HFFc6 (cell line): ENCODE measurements around the gene ETFA. TPM values are rescaled to one million over a fixed set of nuclear protein-coding genes. Genes with fewer than 3 reads are reported as not detected.

Source experiments
- DNase-seq: peaks from one replicate; pipeline ENCODE4 v3.0.0-alpha.2; 2018
- H3K27ac Mint-ChIP-seq: 2 replicates; pipeline ENCODE4 v1.8.0; 2020; ENCODE audit warnings: mild to moderate bottlenecking, mixed read lengths
- H3K27me3 Mint-ChIP-seq: 2 replicates; pipeline ENCODE4 v1.8.0; 2021; ENCODE audit warnings: mild to moderate bottlenecking, moderate library complexity, mixed read lengths; ENCODE audit not compliant: insufficient read depth
- H3K36me3 Mint-ChIP-seq: 2 replicates; pipeline ENCODE4 v1.8.0; 2021; ENCODE audit warnings: low read depth, mixed read lengths
- H3K4me1 Mint-ChIP-seq: 2 replicates; pipeline ENCODE4 v1.8.0; 2020; ENCODE audit warnings: low read depth, mixed read lengths
- H3K4me3 Mint-ChIP-seq: 2 replicates; pipeline ENCODE4 v1.8.0; 2020; ENCODE audit warnings: mild to moderate bottlenecking, moderate library complexity, mixed read lengths
- H3K9me3 Mint-ChIP-seq: 2 replicates; pipeline ENCODE4 v1.8.0; 2020; ENCODE audit warnings: mild to moderate bottlenecking, mixed read lengths
- CTCF ChIP-seq: fragments of 200-600 bp; sonication (generic); IDR thresholded peaks from 2 replicates; pipeline ENCODE4 v1.5.0; 2021; ENCODE audit warnings: antibody characterized with exemption, mild to moderate bottlenecking
- total RNA-seq, 6 experiments: library from RNA; stranded (reverse); fragmentation: NEBNext Ultra II Directional; extraction: Animal tissue kit (Norgen Biotek cat#: 25700); gene quantifications; 2 replicates in 1 of 6; 3 replicates in 5 of 6; pipeline ENCODE4 v1.2.3, GENCODE V29; 2021

ETFA gene
- total RNA-seq, 6 experiments from 2014 or later = 127 to 161 (median 146) TPM

- no peak for DNase-seq
- Mint-ChIP-seq H3K27me3 (peaks cover 4% of the 10 kb centered on the region; the same call in 1 of the 2 replicates), H3K4me1 (no peaks in the 10 kb centered on the region), H3K9me3 (no peaks in the 10 kb centered on the region), H3K4me3 (no peak overlapping the region), H3K36me3 (peaks cover 14% of the 10 kb centered on the region), H3K27ac (no peak overlapping the region)
- TF ChIP-seq CTCF = no peak
Observed at GRCh38 chr15:76208084-76208785, 103.0 kb downstream of the ETFA start.

GRCh38 chr15:76206325-76206976, 104.8 kb downstream of the ETFA start:
- no peaks in the 10 kb centered on the region for H3K9me3 Mint-ChIP-seq
- peaks cover 13% of the 10 kb centered on the region; the same call in 1 of the 2 replicates for H3K36me3 Mint-ChIP-seq
- no peak for TF ChIP-seq CTCF
- DNase-seq = no peak
- no peak overlapping the region for H3K4me3 Mint-ChIP-seq
- H3K27ac Mint-ChIP-seq = no peak overlapping the region
- H3K27me3 Mint-ChIP-seq = peaks cover 4% of the 10 kb centered on the region
- no peaks in the 10 kb centered on the region for H3K4me1 Mint-ChIP-seq

GRCh38 chr15:76204916-76205460, 106.3 kb downstream of the ETFA start:
- no peak for TF ChIP-seq CTCF
- peaks cover 4% of the 10 kb centered on the region for H3K27me3 Mint-ChIP-seq
- H3K27ac Mint-ChIP-seq = no peak overlapping the region
- no peaks in the 10 kb centered on the region for H3K4me1 Mint-ChIP-seq
- H3K36me3 Mint-ChIP-seq = peaks cover 13% of the 10 kb centered on the region; the same call in 1 of the 2 replicates
- H3K9me3 Mint-ChIP-seq = no peaks in the 10 kb centered on the region
- DNase-seq = no peak
- H3K4me3 Mint-ChIP-seq = no peak overlapping the region

- Mint-ChIP-seq H3K36me3 (peaks cover 13% of the 10 kb centered on the region; the same call in 1 of the 2 replicates), H3K27ac (no peak overlapping the region), H3K9me3 (no peaks in the 10 kb centered on the region), H3K4me1 (peaks cover 7% of the 10 kb centered on the region), H3K4me3 (no peak overlapping the region), H3K27me3 (peaks cover 5% of the 10 kb centered on the region)
- no peak for TF ChIP-seq CTCF
- no peak for DNase-seq
Observed at GRCh38 chr15:76204109-76204845, 107.0 kb downstream of the ETFA start.

GRCh38 chr15:76203346-76204108, 107.7 kb downstream of the ETFA start:
- Mint-ChIP-seq H3K36me3 (peaks cover 13% of the 10 kb centered on the region; the same call in 1 of the 2 replicates), H3K4me3 (no peak overlapping the region), H3K4me1 (peaks cover 14% of the 10 kb centered on the region), H3K27me3 (peaks cover 8% of the 10 kb centered on the region), H3K27ac (no peak overlapping the region), H3K9me3 (no peaks in the 10 kb centered on the region)
- DNase-seq = no peak
- TF ChIP-seq CTCF = no peak
